GM18873 (cell line): ENCODE measurements around the gene FBXL20.
"Not testable (repeated sequence)": the region's sequence is repeated elsewhere in the genome, so short reads cannot be mapped to it uniquely, and the experiment has no call there.

Experiments used
- ATAC-seq: cut with Tn5 transposase; IDR thresholded peaks from one replicate; pipeline ENCODE4 v1.9.1; 2021; ENCODE audit warnings: mild to moderate bottlenecking, moderate library complexity, moderate number of reproducible peaks; ENCODE audit not compliant: unreplicated experiment, low FRiP score

FBXL20 gene

GRCh38 chr17:39334008-39334744, 67.2 kb downstream of the FBXL20 start:
- ATAC-seq, result not testable (repeated sequence)

DNA sequence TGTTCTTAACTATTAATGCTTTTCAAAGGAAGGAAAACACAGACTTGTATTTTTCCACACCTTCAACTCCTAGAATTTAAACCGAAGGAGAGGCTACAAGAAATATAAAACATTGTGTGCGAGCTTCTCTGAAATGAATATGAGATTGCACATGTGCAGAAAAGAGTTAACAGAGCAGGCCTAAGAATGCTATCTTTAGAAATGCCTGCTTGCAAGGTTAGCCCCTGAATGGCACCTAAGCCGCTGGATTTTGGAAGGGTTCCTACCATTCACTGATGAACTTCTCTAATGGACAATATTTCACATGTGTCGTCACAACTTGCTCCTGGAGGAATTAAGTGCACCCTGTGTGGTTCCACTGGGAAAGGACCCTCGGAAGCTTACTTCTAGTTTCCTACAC, 69.3 kb downstream of the FBXL20 start:
- no peak for ATAC-seq

- no peak for ATAC-seq
Measured at GRCh38 chr17:39328815-39329214, 72.6 kb downstream of the FBXL20 start.

- ATAC-seq, result no peak
Measured at GRCh38 chr17:39327109-39327508, 74.3 kb downstream of the FBXL20 start.

GRCh38 chr17:39325528-39326240, 75.7 kb downstream of the FBXL20 start:
- no peak for ATAC-seq

- ATAC-seq, result no peak
Measured at GRCh38 chr17:39318636-39319035, 82.8 kb downstream of the FBXL20 start.

GRCh38 chr17:39306509-39307212, 94.8 kb downstream of the FBXL20 start:
- ATAC-seq, result no peak

DNA sequence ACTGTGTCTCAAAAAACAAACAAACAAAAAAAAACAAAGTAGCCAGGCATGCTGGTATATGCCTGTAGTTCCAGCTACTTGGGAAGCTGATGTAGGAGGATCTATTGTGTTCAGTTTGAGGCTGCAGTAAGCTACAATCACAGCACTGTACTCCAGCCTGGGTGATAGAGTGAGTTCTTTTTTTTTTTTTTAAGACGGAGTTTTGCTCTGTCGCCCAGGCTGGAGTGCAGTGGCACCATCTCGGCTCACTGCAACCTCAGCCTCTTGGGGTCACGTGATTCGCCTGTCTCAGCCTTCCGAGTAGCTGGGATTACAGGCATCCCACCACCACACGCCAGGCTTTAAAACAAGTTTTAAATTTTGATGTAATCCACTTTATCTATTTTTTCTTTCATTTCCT, 95.4 kb downstream of the FBXL20 start:
- ATAC-seq, result no peak

DNA sequence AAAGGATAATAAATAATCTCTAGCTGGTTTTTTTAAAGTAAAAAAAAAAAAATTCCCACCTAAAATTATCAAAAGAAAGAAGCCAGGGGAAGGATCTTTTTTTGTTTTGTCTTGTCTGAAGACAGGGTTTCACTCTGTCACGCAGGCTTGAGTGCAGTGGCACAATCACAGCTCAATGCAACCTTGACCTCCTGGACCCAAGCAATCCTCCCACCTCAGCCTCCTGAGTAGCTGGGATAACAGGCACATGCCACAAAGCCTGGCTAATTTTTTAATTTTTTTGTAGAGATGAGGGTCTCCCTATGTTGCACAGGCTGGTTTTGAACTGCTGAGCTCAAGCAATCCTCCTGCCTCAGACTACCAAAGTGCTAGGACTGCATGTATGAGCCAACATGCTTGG, 97.2 kb downstream of the FBXL20 start:
- no peak for ATAC-seq

DNA sequence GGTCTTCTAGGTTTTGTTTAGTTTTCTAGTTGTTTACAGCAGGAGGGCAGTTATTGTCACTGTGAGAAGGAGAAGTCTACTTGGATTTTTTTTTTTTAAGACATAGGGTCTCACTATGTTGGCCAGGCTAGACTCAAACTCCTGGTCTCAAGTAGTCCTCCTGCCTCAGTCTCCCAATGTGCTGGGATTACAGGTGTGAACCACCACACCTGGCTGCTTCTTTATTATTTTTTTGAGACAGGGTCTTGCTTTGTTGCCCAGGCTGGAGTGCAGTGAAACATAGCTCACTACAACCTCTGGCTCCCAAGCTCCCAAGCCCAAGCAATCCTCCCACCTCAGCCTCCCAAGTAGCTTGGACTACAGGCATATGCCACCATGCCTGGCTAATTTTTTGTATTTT, 107.4 kb downstream of the FBXL20 start:
- no peak for ATAC-seq

DNA sequence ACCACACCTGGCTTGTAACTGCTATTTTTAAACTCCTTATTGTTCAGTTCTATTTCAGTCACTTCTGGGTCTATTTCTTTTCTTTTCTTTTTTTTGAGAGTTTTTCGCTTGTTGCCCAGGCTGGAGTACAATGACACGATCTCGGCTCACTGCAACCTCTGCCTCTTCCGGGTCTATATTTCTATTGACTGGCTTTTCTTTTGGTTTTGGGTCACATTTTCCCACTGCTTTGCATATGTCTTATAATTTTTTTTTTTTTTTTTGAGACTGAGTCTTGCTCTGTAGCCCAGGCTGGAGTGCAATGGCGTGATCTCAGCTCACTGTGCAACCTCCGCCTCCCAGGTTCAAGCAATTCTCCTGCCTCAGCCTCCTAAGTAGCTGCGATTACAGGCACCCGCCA, 108.9 kb downstream of the FBXL20 start:
- ATAC-seq, result not testable (repeated sequence)

- ATAC-seq, result not testable (repeated sequence)
Measured at GRCh38 chr17:39286513-39286912, 114.9 kb downstream of the FBXL20 start.

DNA sequence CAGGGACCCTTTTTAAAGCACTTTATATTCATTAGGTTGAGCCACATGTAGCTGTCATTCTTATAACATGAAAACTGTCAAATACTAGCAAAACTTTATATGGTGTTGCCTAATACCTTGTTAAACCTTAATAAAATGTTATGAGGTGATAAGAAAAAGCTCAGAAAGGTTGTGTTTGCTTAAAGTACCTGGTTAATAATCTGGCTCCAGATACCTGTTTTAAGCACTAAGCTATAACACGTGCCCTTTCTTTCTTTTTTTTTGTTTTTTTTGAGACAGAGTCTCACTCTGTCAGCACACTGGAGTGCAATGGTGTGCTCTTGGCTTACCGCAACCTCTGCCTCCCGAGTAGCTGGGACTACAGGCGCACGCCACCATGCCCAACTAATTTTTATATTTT, 116.7 kb downstream of the FBXL20 start:
- no peak for ATAC-seq

DNA sequence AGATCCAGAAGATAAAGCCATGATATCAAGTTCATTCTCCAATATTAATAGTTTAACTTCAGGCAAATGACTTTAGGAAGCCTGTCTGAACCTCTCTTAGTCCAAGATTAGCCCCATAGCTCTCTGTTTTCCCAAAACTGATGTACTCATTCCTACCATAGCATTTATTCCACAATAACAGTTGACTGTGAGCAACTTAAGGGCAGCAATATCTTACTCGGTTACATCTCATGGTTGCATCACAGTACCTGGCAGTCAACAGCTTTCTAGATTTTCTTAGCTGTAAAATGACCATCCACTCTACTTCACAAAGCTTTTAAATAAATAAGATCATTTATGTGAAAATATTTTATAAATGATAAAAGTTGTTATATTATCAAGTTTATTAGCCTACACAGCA, 117.5 kb downstream of the FBXL20 start:
- no peak for ATAC-seq

DNA sequence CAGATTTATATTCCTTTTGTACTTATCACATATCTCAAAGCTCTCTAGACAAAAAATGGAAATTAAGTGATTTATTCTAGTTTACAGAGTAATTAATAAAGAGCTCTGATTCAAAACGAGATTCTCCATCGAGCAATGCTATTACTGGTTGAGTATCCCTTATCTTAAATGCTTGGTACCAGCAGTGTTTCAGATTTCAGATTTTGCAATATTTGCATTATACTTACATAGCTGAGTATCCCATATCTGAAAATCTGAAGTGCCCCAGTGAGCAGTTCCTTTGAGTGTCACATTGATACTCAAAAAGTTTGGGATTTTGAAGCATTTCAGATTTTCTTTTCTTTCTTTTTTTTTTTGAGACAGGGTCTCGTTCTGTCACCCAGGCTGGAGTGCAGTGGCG, 118.3 kb downstream of the FBXL20 start:
- ATAC-seq, result no peak

DNA sequence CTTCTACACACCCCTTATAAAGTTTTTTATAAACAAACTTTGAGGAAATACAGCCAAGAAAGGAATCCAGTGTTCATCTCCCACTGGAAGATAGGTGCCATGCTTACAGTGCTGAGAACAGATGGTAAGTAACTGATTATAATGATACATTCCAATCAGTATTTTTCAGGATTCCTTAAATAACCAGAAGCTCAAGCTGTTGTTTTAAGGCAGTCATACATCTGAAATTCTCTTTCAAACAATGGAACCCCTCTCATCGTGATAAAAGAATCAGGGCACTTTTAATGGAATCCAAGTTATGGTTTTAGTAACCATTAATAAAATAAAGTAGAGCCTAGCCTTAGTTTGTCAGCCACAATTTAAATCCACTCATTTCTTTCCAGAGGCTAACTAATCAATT, 119.6 kb downstream of the FBXL20 start:
- no peak for ATAC-seq

- not testable (repeated sequence) for ATAC-seq
Measured at GRCh38 chr17:39278246-39278645, 123.2 kb downstream of the FBXL20 start.

DNA sequence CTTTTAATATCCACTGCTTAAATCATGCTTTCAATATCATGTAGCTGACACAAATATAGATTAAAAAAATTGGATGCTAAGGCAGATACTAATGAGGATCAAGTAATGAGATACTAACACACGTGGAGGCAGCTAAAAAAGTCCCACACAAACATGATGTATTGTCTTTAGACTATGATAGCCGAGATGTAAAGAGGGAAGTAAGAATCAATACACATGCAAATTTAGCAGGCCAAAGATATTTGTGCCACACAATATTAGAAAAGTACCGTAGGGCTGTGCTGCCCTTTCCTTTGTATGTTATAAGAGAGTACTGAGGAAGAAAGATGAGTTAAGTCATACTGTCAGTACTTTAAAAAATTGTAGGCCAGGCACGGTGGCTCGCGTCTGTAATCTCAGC, 124.3 kb downstream of the FBXL20 start:
- ATAC-seq, result no peak

DNA sequence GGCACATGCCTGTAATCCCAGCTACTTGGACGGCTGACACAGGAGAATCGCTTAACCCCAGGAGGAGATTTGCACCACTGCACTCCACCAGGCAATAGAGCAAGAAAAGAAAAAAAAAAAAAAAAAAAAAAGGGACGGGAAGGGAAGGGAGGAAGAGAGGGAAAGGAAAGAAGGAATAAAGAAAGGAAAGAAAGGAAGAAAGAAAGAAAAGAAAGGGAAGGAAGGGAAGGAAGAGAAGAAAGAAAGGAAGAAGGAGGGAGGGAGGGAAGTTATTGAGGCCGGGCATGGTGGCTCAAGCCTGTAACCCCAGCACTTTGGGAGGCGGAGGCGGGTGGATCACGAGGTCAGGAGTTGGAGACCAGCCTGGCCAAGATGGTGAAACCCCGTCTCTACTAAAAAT, 125.3 kb downstream of the FBXL20 start:
- ATAC-seq, result no peak

DNA sequence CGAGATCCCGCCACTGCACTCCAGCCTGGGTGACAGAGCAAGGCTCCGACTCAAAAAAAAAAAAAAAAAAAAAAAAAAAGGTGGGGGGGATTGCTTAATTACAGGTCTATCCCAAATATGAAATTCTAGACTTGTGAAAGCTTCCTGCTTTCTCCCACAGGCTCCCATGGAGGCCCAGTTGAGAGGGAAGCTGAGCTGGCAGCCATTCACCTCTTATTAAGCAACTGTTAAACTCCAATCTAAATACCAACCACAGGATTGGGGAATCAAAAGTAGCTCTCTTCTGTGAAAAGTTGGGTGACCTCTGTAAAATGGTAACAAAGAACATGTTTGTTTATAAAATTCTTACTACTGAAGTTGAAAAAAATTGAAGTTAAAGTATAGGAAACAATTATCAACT, 129.9 kb downstream of the FBXL20 start:
- ATAC-seq, result no peak

DNA sequence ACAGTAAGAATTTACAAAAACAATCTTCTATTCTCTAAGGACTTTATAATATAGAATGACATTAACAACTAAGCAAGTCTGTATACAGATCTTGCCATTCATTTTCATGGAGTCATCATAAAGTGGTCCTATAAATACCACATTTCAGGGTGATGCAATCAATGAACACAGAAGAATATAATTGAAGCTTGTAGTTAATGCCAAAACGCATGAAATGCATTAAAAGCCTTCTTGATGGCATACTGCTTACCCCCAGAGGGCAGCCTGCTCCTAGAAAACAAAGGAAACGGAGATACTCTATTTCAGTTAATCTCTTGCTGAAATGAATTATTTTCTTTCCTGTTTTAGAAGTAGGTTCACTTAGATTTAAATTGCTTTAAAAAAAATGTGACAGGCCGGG, 130.5 kb downstream of the FBXL20 start:
- ATAC-seq, result no peak

DNA sequence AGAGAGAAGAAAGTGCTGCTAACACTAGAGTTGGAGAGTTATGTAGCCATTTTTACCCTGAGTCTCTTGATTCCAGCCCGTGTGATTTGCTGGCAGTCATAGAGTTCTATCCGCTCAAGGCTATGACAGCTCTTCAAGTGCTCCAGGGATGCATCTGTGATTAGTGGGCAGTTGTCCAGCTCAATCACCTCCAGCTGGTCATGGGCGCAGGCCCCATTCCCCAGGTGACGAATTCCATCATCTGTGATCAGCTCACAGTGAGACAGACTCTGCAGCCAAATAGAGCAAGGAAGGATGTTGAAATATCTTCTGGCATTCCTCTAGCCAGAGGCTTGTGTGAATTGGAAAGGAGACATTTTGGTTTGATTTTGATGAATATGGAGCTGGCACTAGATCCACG, 137.3 kb downstream of the FBXL20 start:
- ATAC-seq, result no peak
